ENCODE measurements around the gene GALNT15.

DNA sequence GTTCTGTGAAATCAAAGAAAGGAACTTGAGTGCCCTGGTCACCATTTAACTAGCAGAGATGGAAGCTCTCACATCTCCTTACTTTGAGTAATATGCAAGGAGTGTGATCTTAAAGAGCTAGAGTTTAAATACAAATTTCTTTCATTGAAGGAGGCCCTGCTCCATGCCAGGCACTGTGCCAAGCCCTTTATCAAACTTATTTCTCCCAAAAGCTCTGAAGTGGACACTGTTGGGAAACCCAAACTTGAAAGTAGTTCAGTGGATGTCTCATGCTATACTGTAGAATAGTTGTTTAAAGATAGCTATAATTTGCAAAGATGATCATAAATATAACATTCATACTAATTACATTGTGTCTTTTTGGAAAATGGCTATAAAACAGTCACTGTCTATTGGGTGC lies 17.1 kb downstream of the GALNT15 start:
- TF ChIP-seq, protein P1, sequence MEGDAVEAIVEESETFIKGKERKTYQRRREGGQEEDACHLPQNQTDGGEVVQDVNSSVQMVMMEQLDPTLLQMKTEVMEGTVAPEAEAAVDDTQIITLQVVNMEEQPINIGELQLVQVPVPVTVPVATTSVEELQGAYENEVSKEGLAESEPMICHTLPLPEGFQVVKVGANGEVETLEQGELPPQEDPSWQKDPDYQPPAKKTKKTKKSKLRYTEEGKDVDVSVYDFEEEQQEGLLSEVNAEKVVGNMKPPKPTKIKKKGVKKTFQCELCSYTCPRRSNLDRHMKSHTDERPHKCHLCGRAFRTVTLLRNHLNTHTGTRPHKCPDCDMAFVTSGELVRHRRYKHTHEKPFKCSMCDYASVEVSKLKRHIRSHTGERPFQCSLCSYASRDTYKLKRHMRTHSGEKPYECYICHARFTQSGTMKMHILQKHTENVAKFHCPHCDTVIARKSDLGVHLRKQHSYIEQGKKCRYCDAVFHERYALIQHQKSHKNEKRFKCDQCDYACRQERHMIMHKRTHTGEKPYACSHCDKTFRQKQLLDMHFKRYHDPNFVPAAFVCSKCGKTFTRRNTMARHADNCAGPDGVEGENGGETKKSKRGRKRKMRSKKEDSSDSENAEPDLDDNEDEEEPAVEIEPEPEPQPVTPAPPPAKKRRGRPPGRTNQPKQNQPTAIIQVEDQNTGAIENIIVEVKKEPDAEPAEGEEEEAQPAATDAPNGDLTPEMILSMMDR (IDR thresholded peaks at IDR 0.05): no peak
- no peak for TF ChIP-seq EP300 (IDR thresholded peaks at IDR 0.05; ENCODE audit: low read depth)
- no peak for TF ChIP-seq POLR2A (IDR thresholded peaks at IDR 0.05)
